Effector memory CD8-positive, alpha-beta T cell (primary cell): ENCODE data around the gene MAPK8.

Experiments used
- ATAC-seq: fragments of 150-1000 bp; cut with Tn5 transposase; replicated peaks from 2 replicates; pipeline ENCODE4 v1.10.0; 2021; ENCODE audit warnings: mild to moderate bottlenecking, moderate library complexity
- DNase-seq, 3 experiments: peaks; one replicate each; pipeline ENCODE4 v3.0.0; 2021
- H3K27ac Mint-ChIP-seq, 2 donors: one replicate each; pipeline ENCODE4 v1.8.0; 2022; ENCODE audit warnings: mild to moderate bottlenecking in 2 of 2, mixed read lengths in 2 of 2, moderate library complexity in 2 of 2
- H3K27me3 Mint-ChIP-seq, 2 donors: one replicate each; pipeline ENCODE4 v1.8.0; 2022; ENCODE audit warnings: mixed read lengths in 2 of 2
- H3K36me3 Mint-ChIP-seq: one replicate; pipeline ENCODE4 v1.8.0; 2022; ENCODE audit warnings: mild to moderate bottlenecking, moderate library complexity, mixed read lengths; ENCODE audit not compliant: insufficient read depth
- H3K4me1 Mint-ChIP-seq, 2 donors: one replicate each; pipeline ENCODE4 v1.8.0; 2022; ENCODE audit warnings: low read depth in 2 of 2, mixed read lengths in 2 of 2
- H3K4me3 Mint-ChIP-seq, 2 donors: one replicate each; pipeline ENCODE4 v1.8.0; 2022; ENCODE audit warnings: mild to moderate bottlenecking in 2 of 2, mixed read lengths in 2 of 2, moderate library complexity in 2 of 2
- H3K9me3 Mint-ChIP-seq, 2 donors: one replicate each; pipeline ENCODE4 v1.8.0; 2022; ENCODE audit warnings: mixed read lengths in 2 of 2

The MAPK8 gene

GRCh38 chr10:48358838-48359237 lies 52.4 kb downstream of the MAPK8 start:
- no peaks in the 10 kb centered on the region for H3K36me3 Mint-ChIP-seq
- ATAC-seq = no peak

GRCh38 chr10:48361176-48361575 lies 54.7 kb downstream of the MAPK8 start:
- Mint-ChIP-seq H3K36me3 (no peaks in the 10 kb centered on the region), H3K27me3 (no peaks in the 10 kb centered on the region), H3K4me1 (peaks cover 10 to 18% of the 10 kb centered on the region in 2 donors), H3K4me3 (no peak overlapping the region), H3K9me3 (no peaks in the 10 kb centered on the region), H3K27ac (peak overlapping the region in 1 of 2 donors; percentile 0)
- ATAC-seq (no peak), DNase-seq (no peak)

More at GRCh38 chr10:48358838-48359237, 52.4 kb downstream of the MAPK8 start:
- no peaks in the 10 kb centered on the region for H3K9me3 Mint-ChIP-seq
- H3K4me1 Mint-ChIP-seq = peaks cover 11 to 18% of the 10 kb centered on the region in 2 donors
- peak overlapping the region in 1 of 2 donors; percentile 14 for H3K27ac Mint-ChIP-seq
- DNase-seq = no peak
- H3K27me3 Mint-ChIP-seq = no peaks in the 10 kb centered on the region
- H3K4me3 Mint-ChIP-seq = no peak overlapping the region

- peaks cover 6 to 16% of the 10 kb centered on the region in 2 donors for H3K4me1 Mint-ChIP-seq
- peak; percentile 17 for ATAC-seq
- no peaks in the 10 kb centered on the region for H3K27me3 Mint-ChIP-seq
- no peaks in the 10 kb centered on the region for H3K36me3 Mint-ChIP-seq
- H3K4me3 Mint-ChIP-seq = no peak overlapping the region
- H3K9me3 Mint-ChIP-seq = no peaks in the 10 kb centered on the region
- no peak overlapping the region for H3K27ac Mint-ChIP-seq
- peak in 2 of 3 experiments; percentile 6 for DNase-seq
These were observed 57.3 kb downstream of the MAPK8 start for GRCh38 chr10:48363617-48364355.

GRCh38 chr10:48364659-48365405 lies 58.4 kb downstream of the MAPK8 start:
- Mint-ChIP-seq H3K9me3 (no peaks in the 10 kb centered on the region), H3K4me1 (peaks cover 3 to 12% of the 10 kb centered on the region in 2 donors), H3K27me3 (no peaks in the 10 kb centered on the region), H3K36me3 (no peaks in the 10 kb centered on the region), H3K27ac (no peak overlapping the region), H3K4me3 (no peak overlapping the region)
- ATAC-seq (no peak), DNase-seq (no peak)

GRCh38 chr10:48365668-48366067 lies 59.2 kb downstream of the MAPK8 start:
- Mint-ChIP-seq H3K27ac (no peak overlapping the region), H3K36me3 (no peaks in the 10 kb centered on the region), H3K9me3 (no peaks in the 10 kb centered on the region), H3K27me3 (no peaks in the 10 kb centered on the region), H3K4me3 (no peak overlapping the region), H3K4me1 (peaks cover 2 to 8% of the 10 kb centered on the region in 2 donors)
- no peak for DNase-seq
- ATAC-seq = no peak

- H3K9me3 Mint-ChIP-seq = no peaks in the 10 kb centered on the region
- H3K27me3 Mint-ChIP-seq = no peaks in the 10 kb centered on the region
- H3K27ac Mint-ChIP-seq = no peak overlapping the region
- H3K4me3 Mint-ChIP-seq = no peak overlapping the region
- ATAC-seq = no peak
- H3K36me3 Mint-ChIP-seq = no peaks in the 10 kb centered on the region
- DNase-seq = no peak
- H3K4me1 Mint-ChIP-seq = peaks cover 2 to 8% of the 10 kb centered on the region in 2 donors
These were observed 59.8 kb downstream of the MAPK8 start for GRCh38 chr10:48366261-48366660.

GRCh38 chr10:48369501-48369900 lies 63.0 kb downstream of the MAPK8 start:
- Mint-ChIP-seq H3K4me1 (peaks cover 2 to 12% of the 10 kb centered on the region in 2 donors), H3K9me3 (no peaks in the 10 kb centered on the region), H3K27me3 (no peaks in the 10 kb centered on the region), H3K4me3 (no peak overlapping the region), H3K36me3 (no peaks in the 10 kb centered on the region), H3K27ac (no peak overlapping the region)
- no peak for ATAC-seq
- no peak for DNase-seq

GRCh38 chr10:48377751-48378530 lies 71.5 kb downstream of the MAPK8 start:
- Mint-ChIP-seq H3K4me1 (peaks cover 0 to 4% of the 10 kb centered on the region in 2 donors), H3K4me3 (no peak overlapping the region), H3K9me3 (no peaks in the 10 kb centered on the region), H3K36me3 (peaks cover 4% of the 10 kb centered on the region), H3K27me3 (no peaks in the 10 kb centered on the region), H3K27ac (no peak overlapping the region)
- no peak for DNase-seq
- no peak for ATAC-seq

- ATAC-seq (no peak), DNase-seq (no peak)
- Mint-ChIP-seq H3K27ac (no peak overlapping the region), H3K27me3 (no peaks in the 10 kb centered on the region), H3K9me3 (no peaks in the 10 kb centered on the region), H3K4me3 (no peak overlapping the region), H3K36me3 (peaks cover 4% of the 10 kb centered on the region), H3K4me1 (peaks cover 0 to 4% of the 10 kb centered on the region in 2 donors)
These were observed 72.2 kb downstream of the MAPK8 start for GRCh38 chr10:48378675-48379074.

GRCh38 chr10:48381971-48382370 lies 75.5 kb downstream of the MAPK8 start:
- no peak for ATAC-seq
- no peak overlapping the region for H3K4me3 Mint-ChIP-seq
- peaks cover 4% of the 10 kb centered on the region for H3K36me3 Mint-ChIP-seq
- peaks cover 0 to 7% of the 10 kb centered on the region in 2 donors for H3K4me1 Mint-ChIP-seq
- DNase-seq = no peak
- H3K9me3 Mint-ChIP-seq = no peaks in the 10 kb centered on the region
- no peaks in the 10 kb centered on the region for H3K27me3 Mint-ChIP-seq
- no peak overlapping the region for H3K27ac Mint-ChIP-seq

- H3K27ac Mint-ChIP-seq = no peak overlapping the region
- H3K4me3 Mint-ChIP-seq = no peak overlapping the region
- no peak for DNase-seq
- H3K4me1 Mint-ChIP-seq = peaks cover 3 to 16% of the 10 kb centered on the region in 2 donors
- H3K36me3 Mint-ChIP-seq = peaks cover 4% of the 10 kb centered on the region
- H3K27me3 Mint-ChIP-seq = no peaks in the 10 kb centered on the region
- H3K9me3 Mint-ChIP-seq = no peaks in the 10 kb centered on the region
- ATAC-seq = no peak
These were observed 76.5 kb downstream of the MAPK8 start for GRCh38 chr10:48382982-48383381.

GRCh38 chr10:48383393-48383792 lies 76.9 kb downstream of the MAPK8 start:
- Mint-ChIP-seq H3K4me1 (peaks cover 3 to 16% of the 10 kb centered on the region in 2 donors), H3K27me3 (no peaks in the 10 kb centered on the region), H3K36me3 (peaks cover 4% of the 10 kb centered on the region), H3K27ac (no peak overlapping the region), H3K9me3 (no peaks in the 10 kb centered on the region), H3K4me3 (no peak overlapping the region)
- DNase-seq = no peak
- ATAC-seq = no peak

- peaks cover 4% of the 10 kb centered on the region for H3K36me3 Mint-ChIP-seq
- peaks cover 10 to 27% of the 10 kb centered on the region in 2 donors for H3K4me1 Mint-ChIP-seq
- no peaks in the 10 kb centered on the region for H3K9me3 Mint-ChIP-seq
- no peak for DNase-seq
- ATAC-seq = no peak
- no peak overlapping the region for H3K27ac Mint-ChIP-seq
- no peak overlapping the region for H3K4me3 Mint-ChIP-seq
- no peaks in the 10 kb centered on the region for H3K27me3 Mint-ChIP-seq
These were observed 78.2 kb downstream of the MAPK8 start for GRCh38 chr10:48384699-48384982.
